Measurements from ENCODE around the gene PLCG1.

DNA sequence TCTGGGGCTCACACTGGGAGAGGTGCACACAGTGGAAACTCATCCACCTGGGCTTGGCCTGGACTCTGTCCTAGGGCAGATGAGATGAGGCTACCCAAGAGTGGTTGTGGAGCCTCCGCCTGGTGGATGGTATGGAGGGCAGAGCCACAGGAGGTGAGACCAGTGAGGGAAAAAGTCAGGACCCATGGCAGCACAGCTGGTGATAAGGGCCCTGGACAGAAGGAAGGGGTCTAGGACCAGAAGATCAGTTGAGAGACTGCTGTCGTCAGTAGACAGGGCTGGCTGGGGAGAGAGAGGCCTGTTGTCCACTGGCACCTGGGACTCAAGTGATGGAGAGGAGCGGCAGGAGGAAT, 29.8 kb downstream of the PLCG1 start:
- TF ChIP-seq, protein P1, sequence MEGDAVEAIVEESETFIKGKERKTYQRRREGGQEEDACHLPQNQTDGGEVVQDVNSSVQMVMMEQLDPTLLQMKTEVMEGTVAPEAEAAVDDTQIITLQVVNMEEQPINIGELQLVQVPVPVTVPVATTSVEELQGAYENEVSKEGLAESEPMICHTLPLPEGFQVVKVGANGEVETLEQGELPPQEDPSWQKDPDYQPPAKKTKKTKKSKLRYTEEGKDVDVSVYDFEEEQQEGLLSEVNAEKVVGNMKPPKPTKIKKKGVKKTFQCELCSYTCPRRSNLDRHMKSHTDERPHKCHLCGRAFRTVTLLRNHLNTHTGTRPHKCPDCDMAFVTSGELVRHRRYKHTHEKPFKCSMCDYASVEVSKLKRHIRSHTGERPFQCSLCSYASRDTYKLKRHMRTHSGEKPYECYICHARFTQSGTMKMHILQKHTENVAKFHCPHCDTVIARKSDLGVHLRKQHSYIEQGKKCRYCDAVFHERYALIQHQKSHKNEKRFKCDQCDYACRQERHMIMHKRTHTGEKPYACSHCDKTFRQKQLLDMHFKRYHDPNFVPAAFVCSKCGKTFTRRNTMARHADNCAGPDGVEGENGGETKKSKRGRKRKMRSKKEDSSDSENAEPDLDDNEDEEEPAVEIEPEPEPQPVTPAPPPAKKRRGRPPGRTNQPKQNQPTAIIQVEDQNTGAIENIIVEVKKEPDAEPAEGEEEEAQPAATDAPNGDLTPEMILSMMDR (IDR thresholded peaks at IDR 0.05) = no peak
- no peak for TF ChIP-seq POLR2A (IDR thresholded peaks at IDR 0.05)

Data from adrenal gland (tissue), 5 donors.